Skin epidermis (tissue), 12 donors: ENCODE results near the gene CD300E.
"Not testable (repeated sequence)": the region's sequence is repeated elsewhere in the genome, so short reads cannot be mapped to it uniquely, and the experiment has no call there.

ENCODE experiments used
- H3K27ac ChIP-seq, 21 experiments: fragments of 200-600 bp; sonication (generic) in 11 of 21; one replicate each; pipeline ENCODE4 v1.5.0; 2020; ENCODE audit warnings: mild to moderate bottlenecking in 3 of 21, inconsistent platforms in 2 of 21, moderate library complexity in 2 of 21
- H3K4me3 ChIP-seq, 7 experiments: fragments of 200-600 bp; sonication (generic) in 2 of 7; one replicate each; pipeline ENCODE4 v1.5.0; 2020; ENCODE audit warnings: inconsistent platforms in 2 of 7, mild to moderate bottlenecking in 2 of 7, moderate library complexity in 1 of 7

Gene CD300E

DNA sequence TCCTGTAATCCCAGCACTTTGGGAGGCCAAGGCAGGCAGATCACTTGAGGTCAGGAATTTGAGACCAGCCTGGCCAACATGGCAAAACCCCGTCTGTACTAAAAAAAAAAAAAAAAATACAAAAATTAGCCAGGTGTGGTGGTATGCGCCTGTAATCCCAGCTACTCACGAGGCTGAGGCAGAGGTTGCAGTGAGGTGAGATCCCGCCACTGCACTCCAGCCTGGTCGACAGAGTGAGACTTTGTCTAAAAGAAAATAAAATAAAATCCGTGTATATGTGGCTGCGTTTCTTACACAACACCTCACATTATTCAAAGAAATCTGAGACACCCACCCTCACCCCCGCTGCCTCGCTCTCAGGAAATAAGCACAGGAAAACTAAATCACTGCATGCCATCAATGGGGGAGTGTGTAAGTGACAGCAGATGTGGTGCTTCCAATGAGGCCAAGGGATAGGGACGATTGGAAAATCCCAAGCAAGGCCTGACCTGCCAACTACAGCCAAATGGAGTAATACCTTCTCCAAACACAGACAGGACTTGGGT, 13.1 kb upstream of the CD300E start:
- not testable (repeated sequence) for H3K27ac ChIP-seq, H3K4me3 ChIP-seq

DNA sequence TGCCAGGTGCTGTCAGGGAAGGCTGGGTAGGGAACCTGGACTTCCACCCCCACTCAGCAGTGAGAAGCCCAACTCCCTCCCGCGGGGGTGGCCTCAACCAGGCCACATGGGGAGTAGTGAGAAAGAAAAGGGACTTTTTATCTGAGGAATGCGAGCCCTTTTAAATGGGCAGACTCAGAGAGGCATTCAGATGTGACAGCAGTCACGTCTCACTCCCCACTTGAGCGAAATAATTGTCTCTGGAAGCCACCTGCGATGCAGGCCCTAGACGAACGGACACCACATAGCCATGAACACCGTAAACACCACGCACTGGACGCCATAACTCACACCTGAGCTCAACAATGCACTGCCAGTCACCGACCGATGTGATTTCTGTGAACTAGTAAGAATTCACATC, 11.9 kb upstream of the CD300E start:
- H3K27ac ChIP-seq: no peak overlapping the region

GRCh38 chr17:74633326-74633725, 9.8 kb upstream of the CD300E start:
- Histone ChIP-seq H3K27ac (no peak overlapping the region), H3K4me3 (no peak overlapping the region)

More for the DNA sequence above, 11.9 kb upstream of the CD300E start:
- no peak overlapping the region for H3K4me3 ChIP-seq

DNA sequence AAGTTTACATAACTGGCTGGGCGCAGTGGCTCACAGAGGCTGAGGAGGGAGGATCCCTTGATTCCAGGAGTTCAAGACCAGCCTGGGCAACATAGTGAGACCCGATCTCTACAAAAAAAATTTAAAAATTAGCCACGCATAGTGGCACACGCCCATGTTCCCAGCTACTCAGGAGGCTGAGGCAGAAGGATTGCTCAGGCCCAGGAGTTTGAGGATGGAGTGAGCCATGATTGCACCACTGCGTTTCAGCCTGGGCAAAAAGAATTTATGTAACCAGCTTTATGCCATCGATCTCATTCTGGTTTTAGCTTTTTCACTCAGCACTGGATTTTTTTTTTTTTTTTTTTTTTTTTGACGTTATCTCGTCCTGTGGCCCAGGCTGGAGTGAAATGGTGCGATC, 9.1 kb upstream of the CD300E start:
- Histone ChIP-seq H3K27ac (peak overlapping the region in 3 of 21 experiments; percentile 31 to 40 (median 40)), H3K4me3 (no peak overlapping the region)

GRCh38 chr17:74631468-74632450, 8.2 kb upstream of the CD300E start:
- peak overlapping the region in 3 of 21 experiments; percentile 31 to 44 (median 40) for H3K27ac ChIP-seq
- no peak overlapping the region for H3K4me3 ChIP-seq

- not testable (repeated sequence) for H3K4me3 ChIP-seq, H3K27ac ChIP-seq
Measured at GRCh38 chr17:74630251-74630650, 6.7 kb upstream of the CD300E start.

DNA sequence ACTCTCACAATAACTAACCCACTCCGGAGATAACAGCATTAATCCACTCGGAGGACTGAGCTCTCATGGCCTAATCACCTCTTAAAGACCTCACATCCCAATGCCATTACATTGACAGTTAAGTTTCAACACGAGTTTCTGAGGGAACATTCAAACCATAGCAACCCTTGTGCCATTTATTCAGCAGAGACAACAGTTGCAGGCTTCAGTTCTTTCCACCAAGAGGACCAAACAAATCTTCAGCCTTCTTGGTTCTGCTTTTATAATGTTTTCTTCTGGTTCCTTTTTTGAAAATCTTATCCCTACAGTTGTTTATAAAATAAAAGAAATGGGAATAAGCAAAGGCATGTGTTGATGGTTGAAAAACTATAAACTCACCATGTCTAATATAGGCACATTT, 2.1 kb upstream of the CD300E start:
- Histone ChIP-seq H3K27ac (no peak overlapping the region), H3K4me3 (no peak overlapping the region)

- no peak overlapping the region for H3K27ac ChIP-seq
- H3K4me3 ChIP-seq: no peak overlapping the region
Measured at GRCh38 chr17:74624131-74624530, 593 bp upstream of the CD300E start.

DNA sequence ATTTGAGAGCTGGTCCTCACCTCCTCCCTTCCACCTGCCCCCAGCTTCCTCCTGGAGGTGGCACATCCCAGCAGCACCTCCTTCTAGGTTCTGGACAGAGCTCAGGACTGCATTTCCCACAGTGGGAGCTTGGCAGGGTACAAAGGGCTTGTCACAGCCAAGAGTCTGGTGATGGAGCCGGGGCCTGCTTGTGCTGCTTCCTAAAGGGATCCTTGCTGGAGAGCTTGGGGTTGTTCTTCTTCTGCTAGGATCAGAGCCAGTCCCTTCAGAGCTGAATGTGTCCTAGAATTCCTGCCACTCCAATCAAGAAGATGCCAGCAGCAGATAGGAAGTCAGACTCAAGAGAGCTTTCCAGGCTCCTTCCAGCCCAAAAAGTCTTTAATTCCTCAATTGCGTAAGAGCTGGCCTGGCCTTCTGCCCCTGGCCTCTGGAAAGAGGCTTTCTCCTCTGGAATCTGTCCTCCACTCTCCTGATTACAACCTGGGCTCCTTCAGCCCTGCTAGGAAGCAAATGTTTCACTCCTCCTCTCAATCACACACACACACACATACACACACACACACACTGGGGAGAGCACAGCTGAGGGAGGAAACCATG, 4.4 kb downstream of the CD300E start:
- no peak overlapping the region for H3K27ac ChIP-seq

DNA sequence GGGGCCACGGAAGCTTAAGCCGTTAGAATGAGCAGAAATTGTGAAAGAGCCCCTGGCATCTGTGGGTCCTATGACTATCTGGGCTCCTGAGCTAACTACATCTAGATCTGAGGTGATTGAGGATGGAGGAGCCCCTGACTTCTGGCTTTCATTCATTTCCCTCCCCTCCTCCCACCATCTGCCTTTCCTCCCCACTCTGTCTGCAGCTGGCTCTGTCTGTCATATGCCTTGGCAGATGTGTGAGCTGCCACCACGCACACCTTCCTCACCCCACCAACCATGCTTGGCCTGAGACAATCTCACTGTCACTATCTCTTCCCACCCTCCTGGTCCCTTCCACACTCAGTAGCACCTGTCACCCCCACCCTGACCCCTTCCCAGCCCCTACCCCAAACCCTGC, 5.1 kb downstream of the CD300E start:
- no peak overlapping the region for H3K27ac ChIP-seq
- no peak overlapping the region for H3K4me3 ChIP-seq

More for the DNA sequence above, 4.4 kb downstream of the CD300E start:
- H3K4me3 ChIP-seq: peak overlapping the region in 1 of 7 experiments; percentile 12

DNA sequence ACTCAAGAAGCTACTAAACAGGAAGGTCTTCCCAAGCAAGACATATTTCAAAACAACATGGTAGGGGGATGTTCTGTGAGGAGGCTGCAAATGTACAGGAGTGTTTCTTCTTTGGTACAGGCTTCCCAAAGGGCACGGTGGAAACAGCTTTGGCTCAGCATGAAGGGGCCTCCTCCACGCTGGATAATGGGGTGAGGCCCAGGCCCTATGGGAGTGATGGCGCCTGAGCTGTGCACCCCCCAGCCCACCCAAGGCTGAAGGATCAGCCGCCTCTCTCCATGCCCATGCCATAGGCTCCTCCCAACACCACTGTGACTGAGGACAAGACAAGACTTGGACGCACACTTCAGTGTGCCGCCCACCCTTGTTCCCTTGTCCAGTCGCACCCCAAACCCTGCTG, 6.8 kb downstream of the CD300E start:
- no peak overlapping the region for H3K27ac ChIP-seq
- no peak overlapping the region for H3K4me3 ChIP-seq

DNA sequence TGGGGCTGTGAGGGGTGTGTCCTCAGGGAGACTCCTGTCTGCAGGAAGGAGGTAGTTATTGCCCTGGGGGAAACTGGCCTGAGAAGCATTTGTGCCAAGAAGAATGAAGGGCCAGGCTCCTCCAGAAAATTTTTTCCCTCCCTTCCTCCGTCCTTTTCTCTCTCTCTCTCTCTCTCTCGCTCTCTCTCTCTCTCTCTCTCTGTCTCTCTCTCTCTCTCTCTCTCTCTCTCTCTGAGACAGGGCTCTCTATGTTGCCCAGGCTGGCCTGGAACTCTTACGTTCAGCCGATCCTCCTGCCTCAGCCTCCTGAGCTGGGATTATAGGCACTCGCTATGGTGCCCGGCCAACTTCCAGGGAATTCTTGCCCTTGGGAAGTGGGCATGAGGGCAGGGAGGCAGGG, 11.5 kb downstream of the CD300E start:
- Histone ChIP-seq H3K4me3 (no peak overlapping the region), H3K27ac (no peak overlapping the region)

DNA sequence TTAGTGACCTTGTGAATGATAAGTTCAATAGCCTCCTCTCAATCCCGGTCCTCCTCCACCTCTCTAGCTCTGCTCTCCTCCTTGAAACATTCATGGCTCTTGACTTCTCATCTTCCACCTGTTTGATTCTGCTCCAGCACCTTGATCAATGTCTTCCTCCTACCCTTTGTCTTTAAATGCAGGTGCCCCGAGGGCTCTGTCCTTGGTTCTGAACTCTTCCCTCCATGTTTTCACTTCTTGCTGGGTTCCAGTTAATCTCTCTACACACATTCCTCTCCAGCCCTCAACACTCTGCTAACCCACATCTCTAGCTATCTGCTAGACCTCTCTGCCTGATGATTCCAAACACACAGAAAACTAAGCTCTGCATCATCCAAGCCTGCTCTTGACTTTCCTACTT, 13.4 kb downstream of the CD300E start:
- Histone ChIP-seq H3K27ac (no peak overlapping the region), H3K4me3 (no peak overlapping the region)

DNA sequence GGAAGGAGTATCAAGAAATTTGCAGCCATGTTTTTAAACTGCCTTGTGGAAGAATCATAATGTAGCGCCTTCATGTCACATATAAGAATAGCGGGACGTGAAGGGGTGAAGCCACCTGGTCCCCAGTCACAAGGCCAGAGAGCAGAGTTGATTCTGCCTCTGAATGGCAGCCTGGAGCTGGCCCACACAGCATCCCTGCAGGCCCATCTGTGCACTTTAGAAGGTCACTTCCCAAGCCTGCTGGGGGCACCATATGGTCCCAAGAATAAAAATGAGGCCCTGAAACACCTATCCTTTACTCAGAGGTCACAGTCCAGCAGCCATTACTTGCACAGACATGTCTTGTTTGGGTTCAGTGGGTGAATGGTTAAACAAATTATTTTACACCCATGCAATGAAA, 15.0 kb downstream of the CD300E start:
- H3K27ac ChIP-seq: no peak overlapping the region
- H3K4me3 ChIP-seq: no peak overlapping the region

GRCh38 chr17:74607221-74607620, 16.3 kb downstream of the CD300E start:
- H3K4me3 ChIP-seq: no peak overlapping the region
- H3K27ac ChIP-seq: no peak overlapping the region

GRCh38 chr17:74606050-74606449, 17.5 kb downstream of the CD300E start:
- Histone ChIP-seq H3K27ac (peak overlapping the region in 2 of 21 experiments; percentile 35 to 60), H3K4me3 (no peak overlapping the region)

DNA sequence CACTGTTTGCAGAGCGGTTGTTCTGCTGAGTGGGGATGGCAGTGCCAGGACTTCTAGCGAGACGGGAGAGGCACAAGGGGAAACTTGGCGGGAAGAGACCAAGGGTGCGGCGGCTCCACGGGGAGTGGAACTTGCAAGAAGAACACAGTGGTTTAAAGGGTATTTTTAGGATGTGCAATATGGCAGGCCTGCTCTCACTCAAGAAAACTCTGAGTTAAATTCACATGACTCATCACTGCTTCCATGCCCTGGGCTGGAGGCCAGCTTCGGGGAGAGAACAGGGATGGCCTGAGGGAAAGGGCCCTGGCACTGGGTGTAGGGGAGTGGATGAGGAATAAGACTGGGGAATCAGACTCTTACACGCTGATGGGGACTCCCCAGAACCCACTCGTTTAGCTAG, 18.2 kb downstream of the CD300E start:
- H3K27ac ChIP-seq: peak overlapping the region in 12 of 21 experiments; percentile 7 to 81 (median 56)
- no peak overlapping the region for H3K4me3 ChIP-seq

GRCh38 chr17:74604761-74605160, 18.8 kb downstream of the CD300E start:
- peak overlapping the region in 12 of 21 experiments; percentile 7 to 81 (median 56) for H3K27ac ChIP-seq
- H3K4me3 ChIP-seq: no peak overlapping the region

DNA sequence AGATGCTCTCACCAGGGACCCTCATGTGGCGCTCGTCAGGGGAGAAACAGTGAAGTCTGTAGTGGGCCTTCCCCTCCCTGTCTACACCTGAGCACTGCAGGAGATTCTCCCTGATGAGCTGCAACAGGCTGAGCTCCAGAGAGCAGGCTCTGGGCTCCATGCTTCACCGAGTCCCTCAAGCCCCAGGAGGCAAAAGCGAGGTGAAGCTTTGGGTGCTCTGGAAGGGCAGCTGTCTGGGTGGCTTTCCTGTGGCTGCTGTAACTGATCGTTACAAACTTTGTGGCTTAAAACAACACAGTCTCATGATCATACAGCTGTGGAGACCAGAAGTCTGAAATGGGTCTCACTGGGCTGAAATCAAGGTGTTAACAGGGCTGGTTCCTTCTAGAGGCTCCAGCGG, 19.3 kb downstream of the CD300E start:
- H3K27ac ChIP-seq: peak overlapping the region in 4 of 21 experiments; percentile 28 to 81 (median 66)
- H3K4me3 ChIP-seq: no peak overlapping the region

- H3K4me3 ChIP-seq: no peak overlapping the region
- no peak overlapping the region for H3K27ac ChIP-seq
Measured at GRCh38 chr17:74603746-74604145, 19.8 kb downstream of the CD300E start.
